Calu3 (cell line): ENCODE results near the gene GAD2. TPM values are rescaled to one million over a fixed set of nuclear protein-coding genes. Genes with fewer than 3 reads are reported as not detected.

Source experiments
- BruUV-seq: library from RNA; stranded (reverse); fragments of 400-500 nt; replicated peaks from 2 replicates; lab custom pipeline; 2021; lab: Mats Ljungman, UMichigan
- CTCF ChIA-PET: fragments of 300-600 bp; sonication (Branson Sonifier 250); formaldehyde crosslinking; loops from one replicate; lab custom pipeline; 2022; ENCODE audit warnings: antibody characterized with exemption; lab: Charles Lee
- DNase-seq: peaks from one replicate; pipeline ENCODE4 v3.0.0; 2022
- H3K27ac Mint-ChIP-seq: one replicate; pipeline ENCODE4 v1.8.0; 2022; ENCODE audit warnings: mixed read lengths; ENCODE audit not compliant: unreplicated experiment
- H3K27me3 Mint-ChIP-seq: one replicate; pipeline ENCODE4 v1.8.0; 2022; ENCODE audit warnings: mixed read lengths; ENCODE audit not compliant: unreplicated experiment
- H3K36me3 Mint-ChIP-seq: one replicate; pipeline ENCODE4 v1.8.0; 2022; ENCODE audit warnings: mild to moderate bottlenecking, moderate library complexity, mixed read lengths; ENCODE audit not compliant: insufficient read depth, unreplicated experiment
- H3K4me1 Mint-ChIP-seq: one replicate; pipeline ENCODE4 v1.8.0; 2022; ENCODE audit warnings: mild to moderate bottlenecking, low read depth, mixed read lengths; ENCODE audit not compliant: unreplicated experiment
- H3K4me3 Mint-ChIP-seq: one replicate; pipeline ENCODE4 v1.8.0; 2022; ENCODE audit warnings: mild to moderate bottlenecking, low read depth, moderate library complexity, mixed read lengths; ENCODE audit not compliant: unreplicated experiment
- H3K9me3 Mint-ChIP-seq: one replicate; pipeline ENCODE4 v1.8.0; 2022; ENCODE audit warnings: low read depth, mixed read lengths; ENCODE audit not compliant: unreplicated experiment
- intact Hi-C: fragments of 100-400 bp; cut with micrococcal nuclease; formaldehyde crosslinking; loops from one replicate; pipeline ENCODE4 v1.10.0; 2022; ENCODE audit not compliant: unreplicated experiment
- total RNA-seq: library from RNA; stranded (reverse); gene quantifications from 2 replicates; pipeline ENCODE4 v1.2.3, GENCODE V29; 2022
- TF ChIP-seq, protein P1 (sequence below): fragments of 200-600 bp; IDR thresholded peaks from one replicate; pipeline ENCODE4 v1.8.0; 2022; ENCODE audit warnings: antibody characterized with exemption; ENCODE audit not compliant: unreplicated experiment

The GAD2 gene
- total RNA-seq, 1 experiment from 2014 or later, result not detected

DNA sequence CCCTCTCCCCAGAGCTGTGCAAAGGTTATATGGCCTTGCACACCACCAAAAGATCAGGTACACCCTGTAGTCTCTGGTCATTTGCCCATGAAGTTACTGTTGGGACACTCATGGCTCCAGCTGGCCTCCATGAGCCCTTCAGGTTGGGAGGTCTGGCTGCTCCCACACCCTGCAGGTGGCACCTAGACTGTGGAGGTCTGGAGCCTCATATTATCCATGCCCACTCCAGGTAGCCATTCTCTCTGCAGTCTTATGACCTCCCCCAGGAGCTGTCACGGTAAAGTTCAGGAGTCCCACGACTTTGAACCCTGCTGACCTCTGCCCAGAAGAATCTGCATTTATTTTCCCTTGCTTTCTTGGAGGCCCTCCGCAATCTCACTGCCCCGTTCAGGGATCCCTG, 39.2 kb upstream of the GAD2 start:
- Mint-ChIP-seq H3K9me3 (no peaks in the 10 kb centered on the region), H3K27ac (no peak overlapping the region), H3K4me1 (no peaks in the 10 kb centered on the region), H3K27me3 (no peaks in the 10 kb centered on the region), H3K4me3 (no peak overlapping the region), H3K36me3 (no peaks in the 10 kb centered on the region)
- intact Hi-C loops, result no loop called here
- CTCF ChIA-PET, result no interaction called here
- DNase-seq, result no peak
- no TSS peak for BruUV-seq
- TF ChIP-seq, protein P1, sequence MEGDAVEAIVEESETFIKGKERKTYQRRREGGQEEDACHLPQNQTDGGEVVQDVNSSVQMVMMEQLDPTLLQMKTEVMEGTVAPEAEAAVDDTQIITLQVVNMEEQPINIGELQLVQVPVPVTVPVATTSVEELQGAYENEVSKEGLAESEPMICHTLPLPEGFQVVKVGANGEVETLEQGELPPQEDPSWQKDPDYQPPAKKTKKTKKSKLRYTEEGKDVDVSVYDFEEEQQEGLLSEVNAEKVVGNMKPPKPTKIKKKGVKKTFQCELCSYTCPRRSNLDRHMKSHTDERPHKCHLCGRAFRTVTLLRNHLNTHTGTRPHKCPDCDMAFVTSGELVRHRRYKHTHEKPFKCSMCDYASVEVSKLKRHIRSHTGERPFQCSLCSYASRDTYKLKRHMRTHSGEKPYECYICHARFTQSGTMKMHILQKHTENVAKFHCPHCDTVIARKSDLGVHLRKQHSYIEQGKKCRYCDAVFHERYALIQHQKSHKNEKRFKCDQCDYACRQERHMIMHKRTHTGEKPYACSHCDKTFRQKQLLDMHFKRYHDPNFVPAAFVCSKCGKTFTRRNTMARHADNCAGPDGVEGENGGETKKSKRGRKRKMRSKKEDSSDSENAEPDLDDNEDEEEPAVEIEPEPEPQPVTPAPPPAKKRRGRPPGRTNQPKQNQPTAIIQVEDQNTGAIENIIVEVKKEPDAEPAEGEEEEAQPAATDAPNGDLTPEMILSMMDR, result no peak

DNA sequence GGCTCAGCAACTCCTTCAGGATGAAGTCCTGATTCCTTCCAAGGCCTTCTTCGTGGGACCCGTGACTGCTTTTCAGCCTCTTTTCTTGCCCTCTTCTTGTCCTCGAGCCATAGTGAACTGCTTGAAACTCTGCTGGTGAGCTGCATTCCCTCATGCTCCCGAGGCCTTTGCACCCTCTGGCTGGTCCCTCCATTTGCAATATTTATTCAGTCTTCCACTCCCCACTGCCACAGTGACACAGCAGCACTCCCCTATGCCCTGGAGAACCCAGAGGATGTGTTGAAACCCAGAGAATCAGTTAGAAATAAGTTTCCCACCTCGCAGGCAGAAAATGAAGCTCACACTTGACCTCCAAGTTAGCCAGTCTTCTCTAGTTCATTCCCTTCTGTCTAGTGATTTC, 22.3 kb upstream of the GAD2 start:
- peaks cover 2% of the 10 kb centered on the region for H3K9me3 Mint-ChIP-seq
- TF ChIP-seq, protein P1, result no peak
- DNase-seq, result no peak
- intact Hi-C loops, result no loop called here
- no TSS peak for BruUV-seq
- peaks cover 12% of the 10 kb centered on the region for H3K27me3 Mint-ChIP-seq
- no peaks in the 10 kb centered on the region for H3K36me3 Mint-ChIP-seq
- H3K27ac Mint-ChIP-seq, result no peak overlapping the region
- CTCF ChIA-PET, result no interaction called here
- no peak overlapping the region for H3K4me3 Mint-ChIP-seq
- no peaks in the 10 kb centered on the region for H3K4me1 Mint-ChIP-seq

DNA sequence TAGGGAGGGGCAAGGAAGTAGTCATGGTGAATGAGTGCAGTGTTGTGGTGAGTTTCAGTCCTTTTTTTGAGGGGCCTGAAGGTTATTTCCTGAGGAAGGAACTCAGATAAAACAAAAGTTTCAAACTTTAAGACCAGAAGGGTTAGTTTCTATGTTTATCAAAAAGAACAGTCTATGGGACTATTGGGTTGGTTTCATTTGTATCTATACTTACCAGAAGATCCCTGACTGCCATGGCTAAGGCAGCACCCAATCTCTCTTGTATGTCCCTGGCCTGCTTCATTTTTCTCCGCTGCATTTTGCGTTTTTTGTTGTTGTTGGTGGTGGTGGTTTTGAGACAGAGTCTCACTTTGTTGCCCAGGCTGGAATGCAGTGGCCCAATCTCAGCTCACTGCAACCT, 19.3 kb upstream of the GAD2 start:
- CTCF ChIA-PET, result no interaction called here
- TF ChIP-seq, protein P1, result no peak
- intact Hi-C loops, result no loop called here
- no peak overlapping the region for H3K27ac Mint-ChIP-seq
- no TSS peak for BruUV-seq
- no peaks in the 10 kb centered on the region for H3K9me3 Mint-ChIP-seq
- no peak for DNase-seq
- no peaks in the 10 kb centered on the region for H3K4me1 Mint-ChIP-seq
- H3K27me3 Mint-ChIP-seq, result no peaks in the 10 kb centered on the region
- H3K4me3 Mint-ChIP-seq, result no peak overlapping the region
- H3K36me3 Mint-ChIP-seq, result no peaks in the 10 kb centered on the region

DNA sequence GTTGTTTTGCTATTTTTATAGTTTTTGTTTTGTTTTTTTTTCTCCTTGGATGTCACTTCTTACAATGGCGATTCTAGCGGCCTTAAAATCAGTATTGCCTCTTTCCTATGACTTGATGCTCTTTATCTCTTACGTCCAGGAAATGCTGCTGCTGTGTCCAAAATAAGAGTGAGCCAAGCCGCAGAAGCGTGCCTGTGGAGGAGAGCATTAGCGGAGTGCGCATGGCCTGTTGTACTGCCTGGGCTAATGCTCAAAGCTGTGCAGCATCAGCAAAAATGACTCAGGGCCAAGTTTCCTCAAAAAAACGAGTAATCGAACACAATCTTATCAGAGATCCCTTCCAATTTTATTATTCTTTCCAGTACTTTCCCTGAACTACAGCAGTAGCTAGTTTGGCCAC, 18.5 kb upstream of the GAD2 start:
- H3K27ac Mint-ChIP-seq, result no peak overlapping the region
- intact Hi-C loops, result no loop called here
- no peak overlapping the region for H3K4me3 Mint-ChIP-seq
- TF ChIP-seq, protein P1, result no peak
- H3K27me3 Mint-ChIP-seq, result no peaks in the 10 kb centered on the region
- DNase-seq, result no peak
- CTCF ChIA-PET, result no interaction called here
- H3K9me3 Mint-ChIP-seq, result no peaks in the 10 kb centered on the region
- no peaks in the 10 kb centered on the region for H3K4me1 Mint-ChIP-seq
- no peaks in the 10 kb centered on the region for H3K36me3 Mint-ChIP-seq
- BruUV-seq, result no TSS peak
